B cell (primary cell): ENCODE data around the gene TTYH3. TPM values are rescaled to one million over a fixed set of nuclear protein-coding genes. Genes with fewer than 3 reads are reported as not detected.
"Not testable (repeated sequence)": the region's sequence is repeated elsewhere in the genome, so short reads cannot be mapped to it uniquely, and the experiment has no call there.

ENCODE experiments used
- ATAC-seq: fragments of 200-7000 bp; cut with Tn5 transposase; one replicate; pipeline ENCODE4 v1.10.0; 2021; ENCODE audit warnings: low read depth, mild to moderate bottlenecking, moderate number of reproducible peaks, moderate library complexity
- CTCF ChIA-PET: fragments of 350-600 bp; sonication (Branson Sonifier 250); formaldehyde crosslinking; loops from one replicate; lab custom pipeline; 2021; ENCODE audit warnings: antibody characterized with exemption, inconsistent platforms; lab: Charles Lee
- POLR2A ChIA-PET: fragments of 350-600 bp; sonication (Branson Sonifier 250); formaldehyde crosslinking; loops from one replicate; lab custom pipeline; 2021; ENCODE audit warnings: antibody characterized with exemption; lab: Charles Lee
- DNase-seq: peaks from one replicate; pipeline ENCODE4 v3.0.0; 2013
- H2AFZ ChIP-seq: 2 replicates; pipeline ENCODE4 v1.6.1; 2012; ENCODE audit warnings: mild to moderate bottlenecking, low read depth, low read length; ENCODE audit not compliant: insufficient read depth, poor library complexity, severe bottlenecking
- H3K27ac ChIP-seq, 2 donors: 1 replicate in 1 of 2; 2 replicates in 1 of 2; pipeline ENCODE4 v1.5.1; 2012 to 2013; ENCODE audit warnings: low read length in 2 of 2, mild to moderate bottlenecking in 2 of 2, moderate library complexity in 1 of 2
- H3K27me3 ChIP-seq, 4 experiments: fragments of 200-600 bp in 1 of 4; sonication (generic) in 1 of 4; replicated peaks in 1 of 4; 1 replicate in 2 of 4; 2 replicates in 2 of 4; pipeline versions ENCODE4 v1.6.1 to v1.7.0; 2013 to 2016; ENCODE audit warnings: low read length in 3 of 4, mild to moderate bottlenecking in 2 of 4, mixed read lengths in 1 of 4, moderate library complexity in 1 of 4; ENCODE audit not compliant: insufficient read depth in 4 of 4, control insufficient read depth in 3 of 4; ENCODE audit errors: control extremely low read depth in 1 of 4
- H3K36me3 ChIP-seq, 2 experiments: replicated peaks in 1 of 2; 1 replicate in 1 of 2; 2 replicates in 1 of 2; pipeline versions ENCODE4 v1.6.1 to v1.7.1; 2013; ENCODE audit warnings: low read length in 1 of 2; ENCODE audit not compliant: insufficient read depth in 2 of 2, control insufficient read depth in 1 of 2; ENCODE audit errors: control extremely low read depth in 1 of 2, extremely low read depth in 1 of 2
- H3K4me1 ChIP-seq, 2 donors: fragments of 200-600 bp in 1 of 2; sonication (generic) in 1 of 2; 1 replicate in 1 of 2; 2 replicates in 1 of 2; pipeline versions ENCODE4 v1.5.1 to v1.6.1; 2013 to 2017; ENCODE audit warnings: low read length in 2 of 2; ENCODE audit not compliant: control insufficient read depth in 2 of 2, insufficient read depth in 2 of 2
- H3K4me2 ChIP-seq: replicated peaks from 2 replicates; pipeline ENCODE3; 2012; ENCODE audit warnings: mild to moderate bottlenecking, low read depth, low read length; ENCODE audit not compliant: poor library complexity, severe bottlenecking
- H3K4me3 ChIP-seq, 5 experiments: fragments of 200-600 bp in 1 of 5; sonication (generic) in 1 of 5; 1 replicate in 3 of 5; 2 replicates in 2 of 5; pipeline versions ENCODE4 v1.5.1 to v1.7.0; 2011 to 2016; ENCODE audit warnings: low read length in 4 of 5, mild to moderate bottlenecking in 4 of 5, low read depth in 2 of 5, control low read depth in 1 of 5, moderate library complexity in 1 of 5; ENCODE audit not compliant: insufficient read depth in 1 of 5; ENCODE audit errors: control extremely low read depth in 1 of 5, extremely low read depth in 1 of 5
- H3K79me2 ChIP-seq: fragments of 200-600 bp; sonication (generic); one replicate; pipeline ENCODE4 v1.6.0; 2016; ENCODE audit warnings: low read length; ENCODE audit not compliant: control insufficient read depth, insufficient read depth
- H3K9ac ChIP-seq: fragments of 200-600 bp; sonication (generic); 2 replicates; pipeline ENCODE4 v1.6.1; 2017; ENCODE audit warnings: mild to moderate bottlenecking, low read length, moderate library complexity
- H3K9me3 ChIP-seq, 3 donors: one replicate each; pipeline versions ENCODE4 v1.6.1 to v1.7.1; 2013; ENCODE audit warnings: low read length in 2 of 3; ENCODE audit not compliant: control insufficient read depth in 2 of 3, insufficient read depth in 1 of 3; ENCODE audit errors: control extremely low read depth in 1 of 3
- H4K20me1 ChIP-seq: 2 replicates; pipeline ENCODE4 v1.6.0; 2012; ENCODE audit warnings: mild to moderate bottlenecking, low read length; ENCODE audit not compliant: insufficient read depth, control insufficient read depth, poor library complexity, severe bottlenecking
- H3K27ac Mint-ChIP-seq: one replicate; pipeline ENCODE4 v1.8.0; 2021; ENCODE audit warnings: mixed read lengths
- H3K27me3 Mint-ChIP-seq: one replicate; pipeline ENCODE4 v1.8.0; 2021; ENCODE audit warnings: mixed read lengths
- H3K4me1 Mint-ChIP-seq: one replicate; pipeline ENCODE4 v1.8.0; 2021; ENCODE audit warnings: mixed read lengths
- H3K4me3 Mint-ChIP-seq: one replicate; pipeline ENCODE4 v1.8.0; 2021; ENCODE audit warnings: mixed read lengths
- H3K9me3 Mint-ChIP-seq: one replicate; pipeline ENCODE4 v1.8.0; 2022; ENCODE audit warnings: mixed read lengths; ENCODE audit not compliant: insufficient read depth
- CTCF ChIP-seq: fragments of 200-600 bp; IDR thresholded peaks from one replicate; pipeline ENCODE4 v1.8.0; 2022; ENCODE audit warnings: antibody characterized with exemption, mild to moderate bottlenecking
- EZH2 ChIP-seq: IDR thresholded peaks from 2 replicates; pipeline ENCODE4 v1.6.1; 2012; ENCODE audit warnings: borderline replicate concordance, low read depth, mild to moderate bottlenecking, moderate library complexity, low read length; ENCODE audit not compliant: insufficient read depth, poor library complexity, severe bottlenecking
- WGBS: methylation state at CpG from one replicate; pipeline ENCODE4 v1.1.5; 2013; ENCODE audit warnings: missing lambda C conversion rate; ENCODE audit not compliant: insufficient coverage; 5-methylcytosine and 5-hydroxymethylcytosine counted together
- intact Hi-C: fragments of 100-400 bp; cut with micrococcal nuclease; formaldehyde crosslinking; loops from one replicate; pipeline ENCODE4 v1.10.0; 2022
- polyA plus RNA-seq: library from polyadenylated mRNA; depleted of rRNA; stranded (reverse); fragments of >200 nt; gene quantifications from 2 replicates; pipeline ENCODE4 v1.2.3, GENCODE V29; 2012
- total RNA-seq, 2 donors: library from RNA; stranded (reverse); fragments of 120-200 nt in 1 of 2; gene quantifications; 1 replicate in 1 of 2; 2 replicates in 1 of 2; pipeline versions ENCODE4 v1.2.3 to v1.2.4, GENCODE V29; 2013 to 2022

Gene TTYH3
- total and polyA plus RNA-seq, 2 donors (not counting 1 experiment from before 2014, with no cell fraction given), result 8.4 to 48.6 TPM

DNA sequence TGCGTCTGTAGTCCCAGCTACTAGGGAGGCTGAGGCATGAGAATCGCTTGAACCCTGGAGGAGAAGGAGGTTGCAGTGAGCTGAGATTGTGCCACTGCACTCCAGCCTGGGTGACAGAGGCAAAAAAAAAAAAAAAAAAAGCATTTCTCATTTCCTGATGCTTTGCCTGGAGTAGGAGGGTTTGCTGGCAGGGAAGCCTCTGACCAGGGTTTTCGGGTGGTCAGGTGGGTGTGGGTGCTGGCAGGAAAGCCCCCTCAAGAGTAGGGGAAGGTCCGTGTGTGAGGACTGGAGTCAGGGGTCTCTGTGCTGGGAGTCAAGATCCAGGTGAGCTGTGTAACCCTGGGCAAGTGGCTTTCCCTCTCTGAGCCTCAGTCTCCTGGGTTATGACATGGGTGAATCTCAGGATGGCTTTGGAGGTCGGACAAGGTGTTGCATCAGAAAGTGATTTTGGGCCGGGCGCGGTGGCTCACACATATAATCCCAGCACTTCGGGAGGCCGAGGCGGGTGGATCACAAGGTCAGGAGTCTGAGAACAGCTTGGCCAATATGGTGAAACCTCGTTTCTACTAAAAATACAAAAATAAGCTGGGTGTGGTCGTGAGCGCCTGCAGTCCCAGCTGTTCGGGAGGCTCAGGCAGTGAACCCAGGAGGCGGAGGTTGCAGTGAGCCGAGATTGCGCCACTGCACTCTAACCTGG is 59.4 kb downstream of the TTYH3 start:
- Histone ChIP-seq H3K79me2 (no peaks in the 10 kb centered on the region), H3K36me3 (no peaks in the 10 kb centered on the region), H2AFZ (no peak overlapping the region), H3K27me3 (peaks cover 0 to 39% (median 20%) of the 10 kb centered on the region in 4 experiments), H3K4me3 (no peak overlapping the region), H3K27ac (no peak overlapping the region), H4K20me1 (no peaks in the 10 kb centered on the region), H3K9me3 (peaks cover 0 to 10% (median 0%) of the 10 kb centered on the region in 3 donors), H3K4me1 (peaks cover 17 to 21% of the 10 kb centered on the region in 2 donors), H3K4me2 (no peak overlapping the region), H3K9ac (no peak overlapping the region)
- Mint-ChIP-seq H3K27me3 (peaks cover 27% of the 10 kb centered on the region), H3K4me1 (peaks cover 11% of the 10 kb centered on the region), H3K27ac (no peak overlapping the region), H3K4me3 (no peak overlapping the region), H3K9me3 (no peaks in the 10 kb centered on the region)
- DNase-seq (no peak), ATAC-seq (no peak)
- TF ChIP-seq CTCF (no peak), EZH2 (no peak)
- intact Hi-C loops, result no loop called here
- 92% methylated on average over 10 of the region's 18 CpGs for WGBS
- CTCF ChIA-PET, result interaction anchor here (0.7 to 4.2 kb wide), 4 partner anchors 17 to 749 kb away, joined by 3 to 26 read pairs (median 3); no protein-coding TSS in a partner anchor
- POLR2A ChIA-PET, result interaction anchor here (0.7 kb wide), 1 partner anchor 14 kb away, joined by 7 read pairs; no protein-coding TSS in a partner anchor

DNA sequence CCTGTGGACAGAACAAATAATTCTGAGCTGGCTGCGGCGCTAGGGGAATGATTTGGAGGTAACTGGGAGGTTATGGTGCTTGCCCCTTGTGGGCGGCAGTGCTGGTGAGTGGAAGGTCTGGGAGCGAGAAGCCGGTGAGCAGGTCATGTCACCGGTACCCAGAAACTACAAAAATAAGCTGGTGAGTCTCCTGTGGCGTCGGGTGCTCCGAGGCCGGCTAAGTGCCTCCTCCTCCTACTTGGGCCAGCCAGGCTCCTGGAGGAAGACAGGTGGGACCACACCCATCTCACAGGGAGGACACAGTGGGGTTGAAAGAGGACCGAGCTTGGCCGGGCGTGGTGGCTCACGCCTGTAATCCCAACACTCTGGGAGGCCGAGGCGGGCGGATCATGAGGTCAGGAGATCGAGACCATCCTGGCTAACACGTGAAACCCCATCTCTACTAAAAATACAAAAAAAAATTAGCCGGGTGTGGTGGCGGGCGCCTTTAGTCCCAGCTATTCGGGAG is 60.2 kb downstream of the TTYH3 start:
- H3K9ac ChIP-seq, H3K4me3 ChIP-seq, H4K20me1 ChIP-seq, H3K36me3 ChIP-seq, H3K27ac Mint-ChIP-seq, H3K4me2 ChIP-seq, H3K79me2 ChIP-seq, intact Hi-C loops, H3K27ac ChIP-seq, ATAC-seq, H3K9me3 Mint-ChIP-seq, H3K4me3 Mint-ChIP-seq, POLR2A ChIA-PET, H3K9me3 ChIP-seq, H2AFZ ChIP-seq, DNase-seq: not testable (repeated sequence)
- Histone ChIP-seq H3K27me3 (peaks cover 0 to 32% (median 18%) of the 10 kb centered on the region in 4 experiments), H3K4me1 (peaks cover 17 to 21% of the 10 kb centered on the region in 2 donors)
- WGBS, result 96% methylated on average over 18 of the region's 23 CpGs
- CTCF ChIA-PET, result interaction anchor here (1.2 to 4.2 kb wide), 3 partner anchors 17 to 240 kb away, joined by 3 to 26 read pairs (median 3); no protein-coding TSS in a partner anchor
- Mint-ChIP-seq H3K27me3 (peaks cover 24% of the 10 kb centered on the region), H3K4me1 (peaks cover 11% of the 10 kb centered on the region)
